B cell (primary cell): ENCODE data around the gene TMX1.
A peak's percentile ranks its signal among the peaks of the same experiment; 100 is the strongest.

Experiments
- CTCF ChIP-seq: fragments of 200-600 bp; IDR thresholded peaks from one replicate; pipeline ENCODE4 v1.8.0; 2022; ENCODE audit warnings: antibody characterized with exemption, mild to moderate bottlenecking
- EZH2 ChIP-seq: IDR thresholded peaks from 2 replicates; pipeline ENCODE4 v1.6.1; 2012; ENCODE audit warnings: borderline replicate concordance, low read depth, mild to moderate bottlenecking, moderate library complexity, low read length; ENCODE audit not compliant: insufficient read depth, poor library complexity, severe bottlenecking

- TF ChIP-seq EZH2: no peak
- TF ChIP-seq CTCF: peak; percentile 53
These were observed 20.3 kb upstream of the TMX1 start for GRCh38 chr14:51219473-51220448.
